Measurements from ENCODE around the gene PLXNA4.

PLXNA4 gene

GRCh38 chr7:132125872-132126595 is 450.2 kb downstream of the PLXNA4 start:
- no peak for TF ChIP-seq CTCF (IDR thresholded peaks at IDR 0.05; ENCODE audit: borderline replicate concordance, control extremely low read depth, extremely low read depth, insufficient read depth, missing control alignments)
- in situ Hi-C loops (cut with MboI; ENCODE audit: low sequenced_read_pairs, unreplicated experiment) = no loop called here
- no peak for DNase-seq (ENCODE audit: low spot score)

- TF ChIP-seq CTCF (IDR thresholded peaks at IDR 0.05; ENCODE audit: borderline replicate concordance, control extremely low read depth, extremely low read depth, insufficient read depth, missing control alignments) = no peak
Measured at GRCh38 chr7:132125096-132125495, 451.2 kb downstream of the PLXNA4 start.

GRCh38 chr7:132124575-132124974 is 451.7 kb downstream of the PLXNA4 start:
- DNase-seq (ENCODE audit: low spot score) = no peak
- in situ Hi-C loops (cut with MboI; ENCODE audit: low sequenced_read_pairs, unreplicated experiment) = no loop called here

More at GRCh38 chr7:132125096-132125495, 451.2 kb downstream of the PLXNA4 start:
- in situ Hi-C loops (cut with MboI; ENCODE audit: low sequenced_read_pairs, unreplicated experiment) = no loop called here
- DNase-seq (ENCODE audit: low spot score) = no peak

GRCh38 chr7:132123773-132124172 is 452.5 kb downstream of the PLXNA4 start:
- no peak for DNase-seq (ENCODE audit: low spot score)
- in situ Hi-C loops (cut with MboI; ENCODE audit: low sequenced_read_pairs, unreplicated experiment) = no loop called here
- TF ChIP-seq CTCF (IDR thresholded peaks at IDR 0.05; ENCODE audit: borderline replicate concordance, control extremely low read depth, extremely low read depth, insufficient read depth, missing control alignments) = no peak

More at GRCh38 chr7:132124575-132124974, 451.7 kb downstream of the PLXNA4 start:
- TF ChIP-seq CTCF (IDR thresholded peaks at IDR 0.05; ENCODE audit: borderline replicate concordance, control extremely low read depth, extremely low read depth, insufficient read depth, missing control alignments) = no peak

GRCh38 chr7:132122901-132123300 is 453.4 kb downstream of the PLXNA4 start:
- in situ Hi-C loops (cut with MboI; ENCODE audit: low sequenced_read_pairs, unreplicated experiment) = no loop called here
- TF ChIP-seq CTCF (IDR thresholded peaks at IDR 0.05; ENCODE audit: borderline replicate concordance, control extremely low read depth, extremely low read depth, insufficient read depth, missing control alignments) = no peak
- DNase-seq (ENCODE audit: low spot score) = no peak

GRCh38 chr7:132121987-132122386 is 454.3 kb downstream of the PLXNA4 start:
- in situ Hi-C loops (cut with MboI; ENCODE audit: low sequenced_read_pairs, unreplicated experiment) = no loop called here
- no peak for TF ChIP-seq CTCF (IDR thresholded peaks at IDR 0.05; ENCODE audit: borderline replicate concordance, control extremely low read depth, extremely low read depth, insufficient read depth, missing control alignments)
- no peak for DNase-seq (ENCODE audit: low spot score)

Data from GM13976 (cell line).